Measurements from ENCODE around the gene TBPL1.
"Not testable (repeated sequence)": the region's sequence is repeated elsewhere in the genome, so short reads cannot be mapped to it uniquely, and the experiment has no call there.

Gene TBPL1

DNA sequence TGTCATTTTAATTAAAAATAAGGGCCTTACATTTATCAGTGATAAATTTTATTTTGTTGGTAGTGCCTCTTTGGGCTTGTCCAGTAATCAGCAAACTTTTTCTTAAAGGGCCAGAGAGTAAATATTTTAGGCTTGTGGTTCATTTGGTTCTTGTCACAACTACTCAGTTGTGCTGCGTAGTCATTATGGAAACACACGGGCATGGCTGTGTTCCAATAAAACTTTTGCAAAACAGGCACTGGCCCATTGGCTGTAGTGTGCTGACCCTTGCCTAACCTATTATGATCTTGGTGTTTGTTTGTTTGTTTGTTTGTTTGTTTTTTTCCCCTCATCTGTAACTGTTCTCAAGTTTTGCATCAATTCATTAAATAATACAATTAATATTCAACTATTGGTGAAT is 19.4 kb downstream of the TBPL1 start:
- Histone ChIP-seq H3K4me1 (ENCODE audit: control insufficient read depth in 1 of 2, insufficient read depth in 1 of 2, low read depth in 1 of 2, low read length in 1 of 2) (no peaks in the 10 kb centered on the region), H3K4me3 (ENCODE audit: low read depth in 1 of 2, low read length in 1 of 2) (no peak overlapping the region), H3K27ac (no peak overlapping the region), H3K27me3 (no peaks in the 10 kb centered on the region), H3K36me3 (no peaks in the 10 kb centered on the region), H3K9me3 (no peaks in the 10 kb centered on the region)
- TF ChIP-seq, protein P1, sequence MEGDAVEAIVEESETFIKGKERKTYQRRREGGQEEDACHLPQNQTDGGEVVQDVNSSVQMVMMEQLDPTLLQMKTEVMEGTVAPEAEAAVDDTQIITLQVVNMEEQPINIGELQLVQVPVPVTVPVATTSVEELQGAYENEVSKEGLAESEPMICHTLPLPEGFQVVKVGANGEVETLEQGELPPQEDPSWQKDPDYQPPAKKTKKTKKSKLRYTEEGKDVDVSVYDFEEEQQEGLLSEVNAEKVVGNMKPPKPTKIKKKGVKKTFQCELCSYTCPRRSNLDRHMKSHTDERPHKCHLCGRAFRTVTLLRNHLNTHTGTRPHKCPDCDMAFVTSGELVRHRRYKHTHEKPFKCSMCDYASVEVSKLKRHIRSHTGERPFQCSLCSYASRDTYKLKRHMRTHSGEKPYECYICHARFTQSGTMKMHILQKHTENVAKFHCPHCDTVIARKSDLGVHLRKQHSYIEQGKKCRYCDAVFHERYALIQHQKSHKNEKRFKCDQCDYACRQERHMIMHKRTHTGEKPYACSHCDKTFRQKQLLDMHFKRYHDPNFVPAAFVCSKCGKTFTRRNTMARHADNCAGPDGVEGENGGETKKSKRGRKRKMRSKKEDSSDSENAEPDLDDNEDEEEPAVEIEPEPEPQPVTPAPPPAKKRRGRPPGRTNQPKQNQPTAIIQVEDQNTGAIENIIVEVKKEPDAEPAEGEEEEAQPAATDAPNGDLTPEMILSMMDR (IDR thresholded peaks at IDR 0.05): no peak

DNA sequence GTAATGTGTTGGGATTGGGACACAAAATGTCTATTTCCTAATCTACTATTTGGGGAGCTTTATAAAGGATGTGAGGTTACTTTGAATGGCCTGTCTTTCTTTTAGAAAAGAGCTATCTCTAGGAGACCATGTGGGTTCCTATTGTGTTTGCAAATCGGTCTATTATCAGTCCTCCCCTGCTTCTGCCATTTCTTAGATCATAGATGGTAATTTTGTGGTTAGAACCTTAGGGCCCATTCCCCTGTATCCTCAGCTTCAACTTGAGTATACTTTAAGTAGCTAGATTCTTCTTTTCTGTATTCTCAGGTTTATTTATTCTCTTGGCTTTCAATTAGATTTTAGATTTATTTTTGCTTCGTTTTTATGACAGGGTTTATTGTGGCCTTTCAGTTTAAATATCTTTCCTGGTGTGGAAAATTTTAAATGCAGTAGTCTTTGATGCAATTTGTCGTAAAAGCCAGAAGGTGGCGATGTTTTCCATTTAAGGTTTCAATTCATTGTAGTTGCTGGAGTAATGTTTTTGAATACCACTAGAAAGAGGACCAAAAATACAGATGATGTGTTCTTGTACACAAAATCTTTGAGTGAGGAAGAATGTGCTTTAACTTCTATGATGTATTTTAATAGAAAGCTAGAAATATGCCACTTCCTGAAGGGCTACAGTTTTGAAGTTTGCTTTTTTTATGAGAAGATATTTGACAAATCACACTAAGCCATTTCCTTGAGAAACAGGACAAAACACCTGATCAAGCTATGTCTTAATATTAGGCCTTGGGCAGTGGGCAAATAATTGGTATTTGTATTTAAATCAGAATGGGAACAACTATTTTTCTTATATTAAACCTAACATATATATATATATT is 20.3 kb downstream of the TBPL1 start:
- Histone ChIP-seq H3K4me1 (ENCODE audit: control insufficient read depth in 1 of 2, insufficient read depth in 1 of 2, low read depth in 1 of 2, low read length in 1 of 2) (no peaks in the 10 kb centered on the region), H3K4me3 (ENCODE audit: low read depth in 1 of 2, low read length in 1 of 2) (no peak overlapping the region), H3K27me3 (no peaks in the 10 kb centered on the region), H3K9me3 (no peaks in the 10 kb centered on the region), H3K36me3 (no peaks in the 10 kb centered on the region), H3K27ac (no peak overlapping the region)
- TF ChIP-seq, protein P1 (IDR thresholded peaks at IDR 0.05): peak; percentile 61

DNA sequence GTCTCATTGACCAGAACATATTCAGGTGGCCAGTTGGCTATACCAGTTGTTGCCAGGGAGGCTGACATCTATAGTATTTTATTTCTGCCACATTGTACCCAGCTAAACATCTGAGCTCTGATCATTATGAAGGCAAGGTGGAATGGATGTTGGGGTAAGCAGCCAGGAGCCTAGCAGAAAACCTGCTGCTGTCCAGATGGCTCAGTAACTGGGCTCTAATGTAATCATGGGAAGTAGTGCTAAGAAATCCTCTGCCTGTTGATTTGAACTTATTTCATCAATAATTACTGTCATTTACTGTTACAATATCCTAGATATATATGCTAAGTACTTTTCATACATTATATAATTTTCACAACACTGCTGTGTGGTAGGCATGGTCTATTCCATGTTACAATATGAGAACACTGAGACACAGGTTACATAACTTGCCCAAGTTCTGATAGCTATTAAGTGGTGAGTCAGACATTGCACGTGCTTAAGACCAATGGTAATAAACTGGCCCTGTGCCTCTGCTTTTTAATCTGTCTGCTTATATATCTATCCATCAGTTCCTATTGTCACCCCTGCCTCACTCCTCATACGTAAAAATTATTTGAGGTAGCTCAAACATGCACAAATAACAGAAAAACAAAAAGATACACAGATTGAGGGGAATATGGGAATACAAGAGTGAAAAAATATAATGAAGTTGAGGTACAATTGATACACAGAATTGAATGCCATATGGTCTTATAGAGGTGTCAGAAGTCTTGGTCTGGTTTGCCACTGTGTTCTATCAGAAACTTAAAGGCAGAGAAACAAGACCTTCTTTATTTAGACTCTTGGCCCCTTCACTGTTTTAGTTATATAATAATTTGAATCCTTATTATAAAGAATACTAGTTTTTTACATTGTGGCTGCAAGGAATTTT is 25.2 kb downstream of the TBPL1 start:
- Histone ChIP-seq H3K4me3 (ENCODE audit: low read depth in 1 of 2, low read length in 1 of 2) (no peak overlapping the region), H3K27ac (no peak overlapping the region), H3K27me3 (no peaks in the 10 kb centered on the region), H3K9me3 (no peaks in the 10 kb centered on the region), H3K4me1 (ENCODE audit: control insufficient read depth in 1 of 2, insufficient read depth in 1 of 2, low read depth in 1 of 2, low read length in 1 of 2) (peaks cover 3 to 4% of the 10 kb centered on the region in 2 experiments), H3K36me3 (peaks cover 20% of the 10 kb centered on the region)
- TF ChIP-seq, protein P1 (IDR thresholded peaks at IDR 0.05): no peak

DNA sequence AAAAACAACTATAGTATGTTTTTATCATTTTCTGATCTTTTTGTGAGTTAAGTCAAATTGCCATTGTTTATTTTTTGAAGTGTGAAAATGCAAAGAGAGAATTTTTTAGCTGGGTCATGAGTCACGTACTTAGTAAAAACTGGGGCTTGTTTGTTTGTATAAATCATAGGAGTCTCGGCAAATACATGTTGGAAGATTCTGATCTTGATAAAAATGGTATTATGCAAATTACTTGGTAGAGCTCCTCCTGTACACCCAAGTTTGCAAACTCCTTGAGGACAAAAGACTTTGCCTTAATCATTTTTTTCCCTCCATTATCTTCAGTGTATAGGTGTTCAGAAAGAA is 25.8 kb downstream of the TBPL1 start:
- H3K27me3 ChIP-seq: no peaks in the 10 kb centered on the region
- H3K4me1 ChIP-seq (ENCODE audit: control insufficient read depth in 1 of 2, insufficient read depth in 1 of 2, low read depth in 1 of 2, low read length in 1 of 2): peaks cover 9 to 11% of the 10 kb centered on the region in 2 experiments
- H3K4me3 ChIP-seq (ENCODE audit: low read depth in 1 of 2, low read length in 1 of 2): no peak overlapping the region
- peaks cover 20% of the 10 kb centered on the region for H3K36me3 ChIP-seq
- TF ChIP-seq, protein P1 (IDR thresholded peaks at IDR 0.05): no peak
- no peaks in the 10 kb centered on the region for H3K9me3 ChIP-seq
- no peak overlapping the region for H3K27ac ChIP-seq

DNA sequence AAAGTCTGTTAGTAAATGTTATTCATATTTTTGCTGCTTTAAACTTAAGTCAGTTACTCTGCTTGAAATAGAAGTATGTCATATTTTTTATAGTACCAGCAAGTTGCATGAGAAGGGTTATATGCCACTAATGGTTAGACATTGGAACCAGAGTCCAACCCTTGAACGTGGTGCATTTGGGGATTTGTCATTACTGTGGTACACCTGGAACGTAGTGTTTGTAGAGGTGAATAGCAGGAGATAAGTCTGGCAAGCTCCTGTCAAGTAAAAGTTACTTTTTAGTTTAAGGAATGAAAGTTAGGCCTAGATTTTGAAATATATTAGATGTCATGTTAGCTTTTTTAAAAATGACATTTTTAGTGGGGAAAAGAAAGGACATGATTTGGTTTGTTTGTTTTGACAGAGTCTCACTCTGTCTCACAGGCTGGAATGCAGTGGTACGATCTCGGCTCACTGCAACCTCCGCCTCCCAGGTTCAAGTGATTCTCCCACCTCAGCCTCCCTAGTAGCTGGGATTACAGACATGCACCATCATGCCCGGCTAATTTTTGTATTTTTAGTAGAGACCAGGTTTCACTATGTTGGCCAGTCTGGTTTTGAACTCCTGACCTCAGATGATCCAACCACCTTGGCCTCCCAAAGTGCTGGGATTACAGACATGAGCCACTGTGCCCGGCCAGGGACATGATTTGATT is 26.4 kb downstream of the TBPL1 start:
- H3K4me3 ChIP-seq (ENCODE audit: low read depth in 1 of 2, low read length in 1 of 2); H3K27me3 ChIP-seq; H3K9me3 ChIP-seq; H3K27ac ChIP-seq: not testable (repeated sequence)
- Histone ChIP-seq H3K36me3 (peaks cover 23% of the 10 kb centered on the region), H3K4me1 (ENCODE audit: control insufficient read depth in 1 of 2, insufficient read depth in 1 of 2, low read depth in 1 of 2, low read length in 1 of 2) (peaks cover 9 to 12% of the 10 kb centered on the region in 2 experiments)
